NCI-H1092 (cell line): ENCODE results near the gene CEP104.

Source experiments
- DNase-seq: peaks from one replicate; lab custom pipeline; 2025; lab: John Stamatoyannopoulos, UW

CEP104 gene

GRCh38 chr1:3762151-3762872 is 94.7 kb downstream of the CEP104 start:
- DNase-seq = no peak
